GM21717 (cell line): ENCODE results near the gene STARD4.

ENCODE experiments used
- ATAC-seq: cut with Tn5 transposase; IDR thresholded peaks from one replicate; pipeline ENCODE4 v1.9.1; 2021; ENCODE audit warnings: mild to moderate bottlenecking, moderate library complexity; ENCODE audit not compliant: unreplicated experiment

The STARD4 gene

DNA sequence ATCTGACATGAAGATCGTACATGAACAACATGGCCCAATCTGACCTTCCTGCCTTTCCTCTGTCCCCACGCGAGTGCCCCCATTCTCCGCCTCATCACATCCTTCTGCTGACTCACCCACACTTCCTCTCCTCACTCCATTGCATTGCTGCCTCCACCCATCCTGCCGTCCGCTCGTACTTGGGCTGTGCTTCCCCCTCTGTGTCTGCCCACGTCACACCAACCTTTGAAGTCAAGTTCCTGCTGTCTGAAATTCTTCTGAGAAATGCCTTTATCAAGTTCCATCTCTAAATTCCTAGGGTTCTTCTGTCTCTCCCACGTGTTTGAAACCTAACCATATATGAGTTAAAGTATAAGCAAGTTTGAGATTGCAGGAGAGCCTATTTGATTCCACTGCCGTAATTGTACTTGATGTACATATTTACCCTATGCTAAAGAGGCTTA lies 18.0 kb upstream of the STARD4 start:
- peak; percentile 92 for ATAC-seq

DNA sequence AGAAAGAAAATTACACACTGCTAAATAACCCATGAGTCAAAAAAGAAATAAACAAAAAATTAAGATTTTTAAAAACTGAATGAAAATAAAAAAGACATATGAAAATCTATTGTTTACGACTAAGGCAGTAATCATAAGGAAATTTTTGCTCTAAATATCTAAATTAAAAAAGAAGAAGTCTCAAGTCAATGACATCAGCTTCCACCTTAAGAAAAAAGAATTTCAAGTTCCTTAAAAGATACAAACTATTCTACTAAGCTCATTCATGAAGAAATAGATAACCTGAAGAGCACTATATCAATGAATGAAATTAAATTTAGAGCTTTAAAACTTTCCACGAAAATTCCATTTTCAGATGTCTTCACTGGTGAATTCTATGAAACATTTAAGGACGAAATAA lies 15.7 kb upstream of the STARD4 start:
- ATAC-seq = no peak

DNA sequence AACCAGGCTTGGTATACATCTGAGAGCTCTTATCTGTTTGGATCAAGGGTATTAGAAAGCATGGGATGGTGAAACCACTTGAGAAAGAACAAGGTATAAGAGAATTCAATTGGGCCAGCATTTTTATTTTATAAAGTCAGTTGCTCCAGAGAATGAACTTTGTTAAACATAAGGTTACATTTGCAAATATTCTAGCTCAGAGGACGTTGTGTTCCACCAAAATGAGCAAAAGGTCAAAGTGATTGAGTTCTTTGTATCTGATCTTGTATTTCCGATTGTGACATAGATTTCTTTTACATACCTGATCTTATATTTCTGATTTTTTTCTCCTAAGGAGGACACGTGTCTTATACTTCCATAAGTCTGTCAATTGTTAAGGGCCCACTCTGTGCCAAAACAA lies 8.6 kb upstream of the STARD4 start:
- ATAC-seq = no peak

GRCh38 chr5:111518777-111519176 lies 6.4 kb upstream of the STARD4 start:
- ATAC-seq = no peak

DNA sequence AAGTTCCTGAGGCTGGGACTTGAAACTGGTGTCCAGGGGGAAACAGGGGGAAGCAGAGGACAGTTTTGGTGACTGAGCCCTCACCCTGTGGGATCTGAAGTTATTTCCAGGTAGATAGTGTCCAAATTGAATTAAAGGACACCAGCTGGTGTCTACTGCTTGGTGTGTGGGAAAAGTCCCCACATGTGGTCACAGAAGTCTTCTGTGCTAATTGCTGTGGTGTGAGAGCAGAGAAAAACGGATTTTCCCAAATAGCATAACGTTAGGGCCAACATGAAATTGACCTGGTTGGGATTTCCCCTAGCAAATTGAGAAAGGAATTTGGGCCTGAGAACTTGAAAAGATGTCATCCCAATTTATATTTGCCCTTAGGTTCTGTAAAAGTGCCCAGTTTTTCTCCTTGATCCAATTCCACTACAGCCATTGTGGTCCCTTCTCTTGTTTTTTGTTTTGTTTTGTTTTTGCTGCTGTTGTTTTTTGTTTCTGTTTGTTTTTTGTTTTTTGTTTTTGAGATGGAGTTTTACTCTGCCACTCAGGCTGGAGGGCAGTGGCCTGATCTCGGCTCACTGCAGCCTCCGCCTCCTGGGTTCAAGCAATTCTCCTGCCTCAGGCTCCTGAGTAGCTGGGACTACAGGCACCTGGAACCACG lies 5.6 kb upstream of the STARD4 start:
- peak; percentile 48 for ATAC-seq

- no peak for ATAC-seq
Observed at GRCh38 chr5:111514087-111514486, 1.8 kb upstream of the STARD4 start.

- no peak for ATAC-seq
Observed at GRCh38 chr5:111513131-111513520, 791 bp upstream of the STARD4 start.

- ATAC-seq = peak; percentile 18
Observed at GRCh38 chr5:111511831-111512374, 432 bp downstream of the STARD4 start.

DNA sequence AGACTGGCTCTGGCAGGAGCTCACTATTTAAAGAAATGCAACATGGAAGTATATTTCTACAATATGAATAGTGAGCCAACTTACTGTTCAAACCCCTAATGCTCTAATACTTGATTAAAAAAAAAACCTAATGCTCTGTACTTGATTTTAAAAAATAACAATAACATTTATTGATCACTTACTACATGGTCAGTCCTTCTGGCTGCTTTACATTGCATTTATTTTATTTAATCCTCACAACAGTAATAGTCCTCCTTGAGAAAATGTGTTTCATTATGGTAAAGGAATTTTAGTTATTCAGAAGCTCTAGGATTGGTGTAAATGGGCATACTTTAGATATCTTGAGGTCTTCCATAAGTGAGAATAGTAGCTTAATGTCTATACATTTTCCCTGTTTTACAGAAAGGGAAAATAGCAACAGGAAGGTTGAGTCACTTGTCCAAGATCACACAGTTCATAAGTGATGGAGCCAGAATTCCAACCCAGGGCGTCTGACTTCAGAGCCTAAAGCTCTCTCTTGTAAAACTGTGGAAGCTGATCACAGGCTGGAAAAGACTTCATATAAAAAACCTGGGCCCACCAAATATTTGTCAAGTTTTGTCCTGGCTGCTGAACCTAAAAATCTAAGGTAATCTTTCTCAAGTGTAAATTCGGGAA lies 1.0 kb downstream of the STARD4 start:
- no peak for ATAC-seq

GRCh38 chr5:111509119-111509518 lies 3.2 kb downstream of the STARD4 start:
- no peak for ATAC-seq

DNA sequence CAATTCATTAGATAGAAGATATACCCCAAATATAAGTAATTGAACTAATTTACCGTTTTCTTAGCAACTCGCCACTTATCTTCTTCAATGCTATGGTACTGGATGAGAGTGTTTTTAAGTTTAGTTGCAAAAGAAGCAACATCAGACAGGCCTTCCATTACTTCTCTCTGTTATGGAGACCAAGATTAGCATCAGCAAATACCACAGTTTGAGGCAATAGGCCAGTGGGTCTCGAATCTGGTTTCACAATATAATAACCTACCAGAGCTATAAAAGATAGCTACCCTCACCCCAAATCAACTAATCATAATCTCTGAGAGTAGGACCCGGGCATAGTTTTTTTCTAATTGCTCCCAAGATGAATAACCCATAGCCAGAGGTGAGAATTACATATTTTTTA lies 5.1 kb downstream of the STARD4 start:
- ATAC-seq = no peak

GRCh38 chr5:111505096-111505495 lies 7.2 kb downstream of the STARD4 start:
- no peak for ATAC-seq

DNA sequence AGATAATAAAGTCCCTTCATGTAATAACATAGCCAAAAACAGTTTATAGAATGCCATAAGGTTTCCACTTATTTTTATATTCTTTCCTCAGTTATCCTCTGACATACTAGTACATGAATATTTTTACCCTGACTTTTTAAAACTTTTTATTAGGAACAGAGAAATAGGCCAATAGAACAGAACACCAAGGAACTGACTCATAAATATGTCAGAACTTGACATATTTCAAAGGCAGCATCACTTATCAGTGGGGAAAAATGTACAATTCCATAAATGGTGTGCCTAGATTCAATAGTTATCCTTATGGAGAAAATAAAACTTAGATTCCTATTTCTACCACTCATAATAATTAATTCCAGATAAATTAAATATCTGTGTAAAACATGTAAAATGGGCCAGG lies 9.4 kb downstream of the STARD4 start:
- no peak for ATAC-seq

- ATAC-seq = no peak
Observed at GRCh38 chr5:111498346-111498745, 14.0 kb downstream of the STARD4 start.

- ATAC-seq = no peak
Observed at GRCh38 chr5:111495159-111495558, 17.2 kb downstream of the STARD4 start.

DNA sequence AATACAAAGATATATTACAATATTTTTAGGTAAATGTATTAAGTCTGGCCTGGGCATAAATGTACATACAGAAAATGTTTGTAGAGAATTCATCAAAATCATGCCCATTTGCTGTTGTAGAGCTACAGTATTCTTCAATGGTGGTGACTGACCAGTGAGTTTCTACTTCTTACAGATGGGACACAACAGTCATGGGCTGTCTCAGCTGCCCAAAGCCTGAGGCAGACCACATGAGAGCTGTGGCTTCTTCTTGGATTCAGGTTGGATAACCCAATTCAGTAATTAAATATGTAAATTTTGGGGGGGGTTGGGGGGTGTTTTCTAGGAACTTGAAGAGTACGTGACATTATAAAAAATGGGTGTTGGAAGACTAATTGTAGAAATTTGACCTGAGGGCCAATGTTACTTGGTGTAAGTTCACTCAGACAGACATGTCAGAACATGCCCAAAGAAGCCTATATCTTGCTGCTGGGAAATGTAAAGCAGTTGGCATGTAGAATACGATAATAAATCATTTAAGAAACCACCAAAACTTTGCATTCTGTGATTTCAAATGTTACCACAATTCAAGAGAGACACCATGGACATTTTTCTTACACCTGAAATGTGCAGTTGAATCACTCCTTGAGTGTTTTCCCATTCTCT lies 17.9 kb downstream of the STARD4 start:
- no peak for ATAC-seq

DNA sequence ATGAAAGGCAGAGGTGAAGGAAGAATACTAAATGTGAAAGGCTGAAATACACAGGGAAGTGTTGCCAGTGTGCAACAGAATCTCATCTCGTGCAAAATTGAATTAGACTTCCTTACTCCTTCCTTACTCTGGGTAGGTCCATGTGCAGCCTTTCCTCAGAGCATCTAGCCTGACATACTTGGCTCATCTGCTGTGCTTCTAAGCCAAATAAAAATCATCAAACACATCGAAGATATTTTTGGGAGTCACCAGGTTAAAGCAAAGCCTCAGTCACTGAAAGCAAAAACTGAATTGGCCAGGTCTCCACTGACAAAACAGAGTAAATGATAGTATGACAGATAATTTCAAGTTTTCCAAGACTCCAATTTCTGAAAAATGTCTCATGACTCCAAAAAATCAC lies 19.3 kb downstream of the STARD4 start:
- ATAC-seq = no peak

- ATAC-seq = no peak
Observed at GRCh38 chr5:111488353-111488752, 24.0 kb downstream of the STARD4 start.

GRCh38 chr5:111486926-111487325 lies 25.4 kb downstream of the STARD4 start:
- ATAC-seq = no peak

DNA sequence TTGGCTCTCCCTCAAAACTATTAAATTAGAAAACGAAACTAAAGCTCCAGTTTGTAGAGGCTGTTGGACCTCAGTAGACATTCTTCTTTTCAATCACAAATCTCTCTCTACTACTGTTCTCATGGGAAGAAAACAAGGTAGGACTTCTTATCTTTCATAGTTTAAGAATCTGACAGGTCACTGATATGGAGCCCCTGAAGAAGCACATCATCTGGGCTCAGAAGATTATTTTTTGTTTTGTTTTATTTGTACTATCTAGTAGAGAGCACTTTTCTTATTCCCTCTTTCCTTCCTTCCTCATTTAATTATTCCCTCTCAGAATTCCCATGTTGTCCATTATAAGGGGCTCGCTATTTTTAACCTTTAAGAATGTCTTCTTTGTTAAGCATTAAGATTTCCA lies 26.3 kb downstream of the STARD4 start:
- no peak for ATAC-seq

DNA sequence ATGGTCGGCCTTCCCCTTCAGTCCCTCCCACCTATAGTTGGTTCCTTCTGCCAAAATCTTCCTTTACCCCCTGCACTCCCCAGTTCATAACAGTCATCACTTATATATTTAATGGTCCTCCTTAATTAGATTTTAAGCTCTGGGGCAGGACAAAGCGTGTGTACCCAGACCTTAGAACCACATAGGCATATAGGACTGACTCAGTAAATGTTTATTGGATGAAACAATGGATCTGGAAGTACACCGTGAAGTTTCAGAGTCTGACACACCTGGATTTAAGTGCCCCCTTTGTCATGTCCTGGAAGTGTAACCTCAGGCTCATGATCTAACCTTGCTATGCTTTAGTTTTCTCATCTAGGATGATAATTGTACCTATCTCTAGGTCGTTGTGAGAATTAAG lies 32.0 kb downstream of the STARD4 start:
- no peak for ATAC-seq

- ATAC-seq = no peak
Observed at GRCh38 chr5:111478898-111479297, 33.4 kb downstream of the STARD4 start.
